ENCODE data around the gene LEKR1. TPM values are rescaled to one million over a fixed set of nuclear protein-coding genes. Genes with fewer than 3 reads are reported as not detected.

Gene LEKR1
- total and polyA plus RNA-seq, 9 of the 15 experiments (the other 6 are each of a cell fraction or from before 2014, with no cell fraction given), result 0.76 to 1.8 (median 1.2) TPM

GRCh38 chr3:157088601-157089454 is 262.7 kb downstream of the LEKR1 start (continued):
- TF ChIP-seq ZNF224 (CRISPR knock-in tag; IDR thresholded peaks at IDR 0.05) (no peak), CREB3 (tag; conservative IDR thresholded peaks at IDR 0.05; ENCODE audit: low read depth) (peak; percentile 76; the same call in 1 of the 2 replicates), ZNF133 (CRISPR knock-in tag; IDR thresholded peaks at IDR 0.05) (no peak), ZNF740 (CRISPR knock-in tag; IDR thresholded peaks at IDR 0.05) (peak; percentile 76), ZNF740 (tag; IDR thresholded peaks at IDR 0.05) (no peak), CLOCK (CRISPR knock-in tag; IDR thresholded peaks at IDR 0.05; ENCODE audit: borderline replicate concordance) (no peak), MTA2 (IDR thresholded peaks at IDR 0.05; ENCODE audit: low read depth) (no peak), GATA2 (CRISPR knock-in tag; IDR thresholded peaks at IDR 0.05) (0 out of 2 replicates have a peak, but pooled peaks have one; percentile 43), KHSRP (IDR thresholded peaks at IDR 0.05) (no peak), POLR2G (IDR thresholded peaks at IDR 0.05; ENCODE audit: low read depth, low read length) (peak; percentile 89), NR0B1 (IDR thresholded peaks at IDR 0.05; ENCODE audit: partially characterized antibody) (no peak), MCM5 (IDR thresholded peaks at IDR 0.05; ENCODE audit: low read depth) (no peak), RBM34 (IDR thresholded peaks at IDR 0.05; ENCODE audit: borderline replicate concordance, insufficient read depth, low read length) (0 out of 2 replicates have a peak, but pooled peaks have one; percentile 62), ZNF316 (IDR thresholded peaks at IDR 0.05) (no peak), FOXA3 (CRISPR knock-in tag; conservative IDR thresholded peaks at IDR 0.05 in 1 of 2, IDR thresholded peaks at IDR 0.05 in 1 of 2) (peak in 1 of 2 experiments; percentile 53; a peak in 1 of 4 replicates)

All from K562 (cell line).